ENCODE data around the gene GAA.

The GAA gene

DNA sequence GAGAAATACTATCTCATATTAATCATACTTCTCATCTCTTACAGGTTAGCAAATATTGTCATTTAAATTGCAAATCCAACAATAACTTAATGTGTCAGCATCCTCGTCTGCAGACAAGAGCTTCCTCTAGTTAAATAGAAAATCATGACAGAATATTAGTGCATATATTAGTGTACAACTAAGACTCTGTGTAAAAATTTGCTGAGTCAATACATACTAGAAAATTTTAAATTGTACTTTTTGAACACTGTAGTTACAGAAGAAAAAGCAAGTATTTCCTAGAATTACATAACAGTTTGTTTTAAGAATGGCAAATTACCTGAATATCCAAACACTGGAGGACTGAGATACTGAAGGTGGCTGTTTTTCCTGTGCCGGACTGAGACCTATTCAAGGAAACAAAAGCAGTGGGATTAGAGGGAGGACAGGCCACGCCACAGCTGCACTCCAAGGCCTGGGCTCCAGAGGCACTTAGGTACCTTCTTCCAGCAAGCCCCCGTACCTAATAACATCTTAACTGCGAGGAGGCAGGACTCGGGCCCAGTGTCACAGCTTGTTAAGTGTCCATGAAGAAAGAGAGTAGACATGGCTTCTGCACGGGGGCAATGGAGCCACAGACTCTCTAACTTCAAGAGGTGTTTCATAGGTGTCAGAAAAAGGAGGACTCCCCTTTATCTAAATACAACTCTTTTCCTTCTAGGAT is 40.2 kb downstream of the GAA start:
- TF ChIP-seq TAF1 (IDR thresholded peaks at IDR 0.05; ENCODE audit: borderline replicate concordance, insufficient read depth, low read length), result no peak
- TF ChIP-seq, protein P1, sequence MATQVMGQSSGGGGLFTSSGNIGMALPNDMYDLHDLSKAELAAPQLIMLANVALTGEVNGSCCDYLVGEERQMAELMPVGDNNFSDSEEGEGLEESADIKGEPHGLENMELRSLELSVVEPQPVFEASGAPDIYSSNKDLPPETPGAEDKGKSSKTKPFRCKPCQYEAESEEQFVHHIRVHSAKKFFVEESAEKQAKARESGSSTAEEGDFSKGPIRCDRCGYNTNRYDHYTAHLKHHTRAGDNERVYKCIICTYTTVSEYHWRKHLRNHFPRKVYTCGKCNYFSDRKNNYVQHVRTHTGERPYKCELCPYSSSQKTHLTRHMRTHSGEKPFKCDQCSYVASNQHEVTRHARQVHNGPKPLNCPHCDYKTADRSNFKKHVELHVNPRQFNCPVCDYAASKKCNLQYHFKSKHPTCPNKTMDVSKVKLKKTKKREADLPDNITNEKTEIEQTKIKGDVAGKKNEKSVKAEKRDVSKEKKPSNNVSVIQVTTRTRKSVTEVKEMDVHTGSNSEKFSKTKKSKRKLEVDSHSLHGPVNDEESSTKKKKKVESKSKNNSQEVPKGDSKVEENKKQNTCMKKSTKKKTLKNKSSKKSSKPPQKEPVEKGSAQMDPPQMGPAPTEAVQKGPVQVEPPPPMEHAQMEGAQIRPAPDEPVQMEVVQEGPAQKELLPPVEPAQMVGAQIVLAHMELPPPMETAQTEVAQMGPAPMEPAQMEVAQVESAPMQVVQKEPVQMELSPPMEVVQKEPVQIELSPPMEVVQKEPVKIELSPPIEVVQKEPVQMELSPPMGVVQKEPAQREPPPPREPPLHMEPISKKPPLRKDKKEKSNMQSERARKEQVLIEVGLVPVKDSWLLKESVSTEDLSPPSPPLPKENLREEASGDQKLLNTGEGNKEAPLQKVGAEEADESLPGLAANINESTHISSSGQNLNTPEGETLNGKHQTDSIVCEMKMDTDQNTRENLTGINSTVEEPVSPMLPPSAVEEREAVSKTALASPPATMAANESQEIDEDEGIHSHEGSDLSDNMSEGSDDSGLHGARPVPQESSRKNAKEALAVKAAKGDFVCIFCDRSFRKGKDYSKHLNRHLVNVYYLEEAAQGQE (IDR thresholded peaks at IDR 0.05; ENCODE audit: insufficient read depth in 1 of 2, low read depth in 2 of 2, low read length in 2 of 2), result no peak

- TF ChIP-seq POLR2AphosphoS5 (IDR thresholded peaks at IDR 0.05; ENCODE audit: low read depth, low read length) (no peak), FOXP2 (optimal IDR thresholded peaks at IDR 0.05; ENCODE audit: borderline replicate concordance, extremely low read depth, extremely low read length, insufficient read depth) (no peak), SIN3A (IDR thresholded peaks at IDR 0.05; ENCODE audit: borderline replicate concordance, insufficient read depth, low read length) (no peak), TAF1 (IDR thresholded peaks at IDR 0.05; ENCODE audit: borderline replicate concordance, insufficient read depth, low read length) (no peak)
- TF ChIP-seq, protein P1 (IDR thresholded peaks at IDR 0.05; ENCODE audit: insufficient read depth in 1 of 2, low read depth in 2 of 2, low read length in 2 of 2), result no peak
Observed at GRCh38 chr17:80142929-80143328, 41.5 kb downstream of the GAA start.

GRCh38 chr17:80145076-80146075 is 44.0 kb downstream of the GAA start:
- TF ChIP-seq POLR2AphosphoS5 (IDR thresholded peaks at IDR 0.05; ENCODE audit: low read depth, low read length) (no peak), SIN3A (IDR thresholded peaks at IDR 0.05; ENCODE audit: borderline replicate concordance, insufficient read depth, low read length) (no peak), FOXP2 (optimal IDR thresholded peaks at IDR 0.05; ENCODE audit: borderline replicate concordance, extremely low read depth, extremely low read length, insufficient read depth) (no peak), TAF1 (IDR thresholded peaks at IDR 0.05; ENCODE audit: borderline replicate concordance, insufficient read depth, low read length) (no peak)
- TF ChIP-seq, protein P1 (IDR thresholded peaks at IDR 0.05; ENCODE audit: insufficient read depth in 1 of 2, low read depth in 2 of 2, low read length in 2 of 2), result no peak

GRCh38 chr17:80146121-80147034 is 45.0 kb downstream of the GAA start:
- TF ChIP-seq SIN3A (IDR thresholded peaks at IDR 0.05; ENCODE audit: borderline replicate concordance, insufficient read depth, low read length) (0 out of 2 replicates have a peak, but pooled peaks have one; percentile 18), FOXP2 (optimal IDR thresholded peaks at IDR 0.05; ENCODE audit: borderline replicate concordance, extremely low read depth, extremely low read length, insufficient read depth) (no peak), TAF1 (IDR thresholded peaks at IDR 0.05; ENCODE audit: borderline replicate concordance, insufficient read depth, low read length) (no peak; the same call in 1 of the 2 replicates), POLR2AphosphoS5 (IDR thresholded peaks at IDR 0.05; ENCODE audit: low read depth, low read length) (no peak)
- TF ChIP-seq, protein P1 (IDR thresholded peaks at IDR 0.05; ENCODE audit: insufficient read depth in 1 of 2, low read depth in 2 of 2, low read length in 2 of 2), result no peak
